Measurements from ENCODE around the gene ZBTB14.

DNA sequence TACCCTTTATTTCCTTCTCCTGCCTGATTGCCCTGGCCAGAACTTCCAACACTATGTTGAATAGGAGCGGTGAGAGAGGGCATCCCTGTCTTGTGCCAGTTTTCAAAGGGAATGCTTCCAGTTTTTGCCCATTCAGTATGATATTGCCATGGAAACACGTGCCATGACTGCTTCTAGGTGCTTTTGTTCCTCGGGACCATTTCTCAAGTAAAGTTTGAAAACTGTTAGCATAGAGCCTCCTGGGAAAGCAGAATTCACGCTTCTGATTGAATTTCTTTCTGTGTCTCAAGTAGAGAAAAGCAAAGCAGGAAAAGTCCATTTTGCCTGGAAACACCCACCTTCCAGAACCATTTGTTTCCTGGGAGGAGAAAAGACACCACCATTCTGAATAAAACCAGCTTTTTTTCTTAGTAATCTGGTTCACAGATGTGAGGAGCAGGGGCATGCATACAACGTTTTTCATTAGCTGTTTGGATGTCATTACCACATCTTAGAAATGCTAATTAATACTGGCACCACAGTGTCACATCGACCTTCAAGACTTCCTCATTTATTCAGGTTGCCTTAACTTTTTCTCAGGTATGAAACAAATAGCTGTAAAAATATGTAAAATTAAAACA, 39.0 kb upstream of the ZBTB14 start:
- TF ChIP-seq, protein P1, sequence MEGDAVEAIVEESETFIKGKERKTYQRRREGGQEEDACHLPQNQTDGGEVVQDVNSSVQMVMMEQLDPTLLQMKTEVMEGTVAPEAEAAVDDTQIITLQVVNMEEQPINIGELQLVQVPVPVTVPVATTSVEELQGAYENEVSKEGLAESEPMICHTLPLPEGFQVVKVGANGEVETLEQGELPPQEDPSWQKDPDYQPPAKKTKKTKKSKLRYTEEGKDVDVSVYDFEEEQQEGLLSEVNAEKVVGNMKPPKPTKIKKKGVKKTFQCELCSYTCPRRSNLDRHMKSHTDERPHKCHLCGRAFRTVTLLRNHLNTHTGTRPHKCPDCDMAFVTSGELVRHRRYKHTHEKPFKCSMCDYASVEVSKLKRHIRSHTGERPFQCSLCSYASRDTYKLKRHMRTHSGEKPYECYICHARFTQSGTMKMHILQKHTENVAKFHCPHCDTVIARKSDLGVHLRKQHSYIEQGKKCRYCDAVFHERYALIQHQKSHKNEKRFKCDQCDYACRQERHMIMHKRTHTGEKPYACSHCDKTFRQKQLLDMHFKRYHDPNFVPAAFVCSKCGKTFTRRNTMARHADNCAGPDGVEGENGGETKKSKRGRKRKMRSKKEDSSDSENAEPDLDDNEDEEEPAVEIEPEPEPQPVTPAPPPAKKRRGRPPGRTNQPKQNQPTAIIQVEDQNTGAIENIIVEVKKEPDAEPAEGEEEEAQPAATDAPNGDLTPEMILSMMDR (IDR thresholded peaks at IDR 0.05), result no peak
- TF ChIP-seq OVOL2 (CRISPR knock-in tag; IDR thresholded peaks at IDR 0.05; ENCODE audit: borderline replicate concordance), result no peak
- TF ChIP-seq, protein P2, sequence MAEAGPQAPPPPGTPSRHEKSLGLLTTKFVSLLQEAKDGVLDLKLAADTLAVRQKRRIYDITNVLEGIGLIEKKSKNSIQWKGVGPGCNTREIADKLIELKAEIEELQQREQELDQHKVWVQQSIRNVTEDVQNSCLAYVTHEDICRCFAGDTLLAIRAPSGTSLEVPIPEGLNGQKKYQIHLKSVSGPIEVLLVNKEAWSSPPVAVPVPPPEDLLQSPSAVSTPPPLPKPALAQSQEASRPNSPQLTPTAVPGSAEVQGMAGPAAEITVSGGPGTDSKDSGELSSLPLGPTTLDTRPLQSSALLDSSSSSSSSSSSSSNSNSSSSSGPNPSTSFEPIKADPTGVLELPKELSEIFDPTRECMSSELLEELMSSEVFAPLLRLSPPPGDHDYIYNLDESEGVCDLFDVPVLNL (CRISPR knock-in tag; IDR thresholded peaks at IDR 0.05; ENCODE audit: borderline replicate concordance, low read depth), result no peak
- no peak for TF ChIP-seq NR2C2 (CRISPR knock-in tag; IDR thresholded peaks at IDR 0.05)
- no peak for TF ChIP-seq MXD4 (CRISPR knock-in tag; IDR thresholded peaks at IDR 0.05; ENCODE audit: borderline replicate concordance)
- TF ChIP-seq, protein P3, sequence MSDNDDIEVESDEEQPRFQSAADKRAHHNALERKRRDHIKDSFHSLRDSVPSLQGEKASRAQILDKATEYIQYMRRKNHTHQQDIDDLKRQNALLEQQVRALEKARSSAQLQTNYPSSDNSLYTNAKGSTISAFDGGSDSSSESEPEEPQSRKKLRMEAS (CRISPR knock-in tag; IDR thresholded peaks at IDR 0.05), result no peak
- TF ChIP-seq FOXJ3 (CRISPR knock-in tag; IDR thresholded peaks at IDR 0.05; ENCODE audit: borderline replicate concordance), result no peak
- TF ChIP-seq SMAD3 (CRISPR knock-in tag; IDR thresholded peaks at IDR 0.05; ENCODE audit: borderline replicate concordance), result no peak
- no peak for TF ChIP-seq GRHL2 (CRISPR knock-in tag; IDR thresholded peaks at IDR 0.05; ENCODE audit: insufficient replicate concordance, severe bottlenecking)
- no peak for TF ChIP-seq ZNF121 (CRISPR knock-in tag; IDR thresholded peaks at IDR 0.05)
- no peak for TF ChIP-seq TP53 (CRISPR knock-in tag; IDR thresholded peaks at IDR 0.05)
- TF ChIP-seq JUN (CRISPR knock-in tag; IDR thresholded peaks at IDR 0.05), result no peak
- TF ChIP-seq, protein P4, sequence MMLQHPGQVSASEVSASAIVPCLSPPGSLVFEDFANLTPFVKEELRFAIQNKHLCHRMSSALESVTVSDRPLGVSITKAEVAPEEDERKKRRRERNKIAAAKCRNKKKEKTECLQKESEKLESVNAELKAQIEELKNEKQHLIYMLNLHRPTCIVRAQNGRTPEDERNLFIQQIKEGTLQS (CRISPR knock-in tag; conservative IDR thresholded peaks at IDR 0.05), result no peak
- TF ChIP-seq, protein P5, sequence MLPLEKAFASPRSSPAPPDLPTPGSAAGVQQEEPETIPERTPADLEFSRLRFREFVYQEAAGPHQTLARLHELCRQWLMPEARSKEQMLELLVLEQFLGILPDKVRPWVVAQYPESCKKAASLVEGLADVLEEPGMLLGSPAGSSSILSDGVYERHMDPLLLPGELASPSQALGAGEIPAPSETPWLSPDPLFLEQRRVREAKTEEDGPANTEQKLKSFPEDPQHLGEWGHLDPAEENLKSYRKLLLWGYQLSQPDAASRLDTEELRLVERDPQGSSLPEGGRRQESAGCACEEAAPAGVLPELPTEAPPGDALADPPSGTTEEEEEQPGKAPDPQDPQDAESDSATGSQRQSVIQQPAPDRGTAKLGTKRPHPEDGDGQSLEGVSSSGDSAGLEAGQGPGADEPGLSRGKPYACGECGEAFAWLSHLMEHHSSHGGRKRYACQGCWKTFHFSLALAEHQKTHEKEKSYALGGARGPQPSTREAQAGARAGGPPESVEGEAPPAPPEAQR (CRISPR knock-in tag; IDR thresholded peaks at IDR 0.05), result no peak

Data from WTC11 (cell line).